Kidney (tissue), 14 donors: Measurements from ENCODE around the gene RAVER2. TPM values are rescaled to one million over a fixed set of nuclear protein-coding genes. Genes with fewer than 3 reads are reported as not detected.

ENCODE experiments used
- DNase-seq, 5 donors: peaks; one replicate each; pipeline ENCODE4 v3.0.0-alpha.2; 2013 to 2020
- FAIRE-seq: peaks from 2 replicates; lab custom pipeline; 2012; peaks lifted over from hg19 to GRCh38; lab: Jason Lieb, UNC
- H3K27ac ChIP-seq, 2 donors: one replicate each; pipeline ENCODE4 v1.7.0; 2013; ENCODE audit warnings: low read depth in 2 of 2, low read length in 2 of 2, inconsistent platforms in 1 of 2
- H3K27me3 ChIP-seq: one replicate; pipeline ENCODE4 v1.7.1; 2013; ENCODE audit warnings: low read length, inconsistent platforms; ENCODE audit not compliant: control insufficient read depth, insufficient read depth
- H3K36me3 ChIP-seq, 3 donors: one replicate each; pipeline versions ENCODE4 v1.7.0 to v1.7.1; 2013; ENCODE audit warnings: low read length in 3 of 3, control low read depth in 1 of 3, inconsistent platforms in 1 of 3; ENCODE audit not compliant: insufficient read depth in 3 of 3, control insufficient read depth in 2 of 3
- H3K4me1 ChIP-seq, 3 donors: one replicate each; pipeline versions ENCODE4 v1.7.0 to v1.7.1; 2013; ENCODE audit warnings: low read length in 3 of 3, inconsistent platforms in 1 of 3, low read depth in 1 of 3; ENCODE audit not compliant: control insufficient read depth in 2 of 3, insufficient read depth in 2 of 3
- H3K4me3 ChIP-seq, 3 donors: one replicate each; pipeline versions ENCODE4 v1.7.0 to v1.8.1; 2013; ENCODE audit warnings: low read length in 3 of 3, control low read depth in 1 of 3, inconsistent platforms in 1 of 3
- H3K9ac ChIP-seq, 3 donors: one replicate each; pipeline versions ENCODE4 v1.7.0 to v1.7.1; 2013; ENCODE audit warnings: low read length in 3 of 3, control low read depth in 1 of 3, inconsistent platforms in 1 of 3
- H3K9me3 ChIP-seq, 3 donors: one replicate each; pipeline versions ENCODE4 v1.7.0 to v1.7.1; 2013; ENCODE audit warnings: low read length in 3 of 3, control low read depth in 1 of 3, inconsistent platforms in 1 of 3; ENCODE audit not compliant: control insufficient read depth in 2 of 3, insufficient read depth in 1 of 3
- CTCF ChIP-seq: IDR thresholded peaks from 3 replicates; pipeline ENCODE4 v1.5.1; 2012; ENCODE audit warnings: mild to moderate bottlenecking, moderate library complexity, borderline replicate concordance; ENCODE audit not compliant: insufficient read depth; ENCODE audit errors: extremely low read depth
- intact Hi-C: fragments of 100-400 bp; cut with DNase I; formaldehyde crosslinking; loops from one replicate; pipeline ENCODE4 v1.11.1; 2022
- polyA plus RNA-seq: library from polyadenylated mRNA; stranded (reverse); fragments of 350-450 nt; fragmentation: Illumina TruSeq; extraction: RNeasy Lipid Tissue Mini Kit (QIAGEN cat#74804); gene quantifications from one replicate; pipeline ENCODE4 v1.2.3, GENCODE V29; 2014; ENCODE audit warnings: low read depth, low replicate concordance; ENCODE audit not compliant: insufficient read depth
- total RNA-seq: library from RNA; stranded (reverse); fragmentation: NEBNext Ultra II Directional; extraction: Animal tissue kit (Norgen Biotek cat#: 25700); gene quantifications from one replicate; pipeline ENCODE4 v1.2.1, GENCODE V29; 2021
- donor health status: control.
- donor health status: control.
- donor health status: control.
- donor health status: control.
- donor health status: control.
- donor health status: DM: yes; HTN: yes; CAD: no.
- donor health status: Normal renal cell carcinoma (clear cell type).

Gene RAVER2
- total and polyA plus RNA-seq, 2 donors from 2014 or later: 7.7 to 9.4 TPM

GRCh38 chr1:64877151-64877550 lies 132.3 kb downstream of the RAVER2 start:
- Histone ChIP-seq H3K9me3 (no peaks in the 10 kb centered on the region), H3K27me3 (no peaks in the 10 kb centered on the region), H3K27ac (no peak overlapping the region), H3K9ac (no peak overlapping the region), H3K36me3 (peaks cover 2 to 39% (median 15%) of the 10 kb centered on the region in 3 donors), H3K4me3 (no peak overlapping the region), H3K4me1 (no peaks in the 10 kb centered on the region)
- FAIRE-seq: no peak
- TF ChIP-seq CTCF: no peak
- no peak for DNase-seq
- intact Hi-C loops: no loop called here

GRCh38 chr1:64877598-64877997 lies 132.7 kb downstream of the RAVER2 start:
- H3K27me3 ChIP-seq: no peaks in the 10 kb centered on the region
- DNase-seq (no peak), FAIRE-seq (no peak)
- no peak for TF ChIP-seq CTCF
- H3K9me3 ChIP-seq: no peaks in the 10 kb centered on the region
- peaks cover 2 to 44% (median 12%) of the 10 kb centered on the region in 3 donors for H3K36me3 ChIP-seq
- H3K4me3 ChIP-seq: no peak overlapping the region
- intact Hi-C loops: no loop called here
- no peak overlapping the region for H3K27ac ChIP-seq
- H3K9ac ChIP-seq: no peak overlapping the region
- no peaks in the 10 kb centered on the region for H3K4me1 ChIP-seq

GRCh38 chr1:64878090-64878489 lies 133.2 kb downstream of the RAVER2 start:
- no peak for FAIRE-seq
- Histone ChIP-seq H3K9me3 (no peaks in the 10 kb centered on the region), H3K4me1 (no peaks in the 10 kb centered on the region), H3K27ac (no peak overlapping the region), H3K36me3 (peaks cover 2 to 45% (median 12%) of the 10 kb centered on the region in 3 donors), H3K4me3 (no peak overlapping the region), H3K9ac (no peak overlapping the region), H3K27me3 (no peaks in the 10 kb centered on the region)
- no peak for DNase-seq
- no peak for TF ChIP-seq CTCF
- intact Hi-C loops: no loop called here
